ENCODE results near the gene PCDH15. TPM values are rescaled to one million over a fixed set of nuclear protein-coding genes. Genes with fewer than 3 reads are reported as not detected.

The PCDH15 gene
- total RNA-seq, 1 donor from 2014 or later: not detected

DNA sequence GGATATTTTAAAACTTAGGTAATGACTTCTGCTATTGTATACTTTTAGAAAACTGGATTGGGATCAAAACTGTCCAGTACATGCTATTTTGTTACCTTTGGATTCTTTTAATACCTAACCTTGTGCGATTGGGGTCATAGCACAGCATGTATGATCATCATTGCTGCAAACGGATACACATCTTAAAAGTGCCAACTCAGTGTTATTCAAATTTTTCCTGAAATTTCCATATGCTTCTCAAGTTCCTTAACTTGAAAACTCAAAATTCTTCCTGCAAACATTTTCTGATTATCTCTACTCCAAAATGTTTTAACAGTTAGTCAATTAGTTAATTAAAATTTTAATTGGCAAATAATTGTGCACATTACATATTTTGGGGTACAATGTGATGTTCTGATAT, 147.5 kb downstream of the PCDH15 start:
- no peak for DNase-seq (ENCODE audit: low spot score in 2 of 2)
- intact Hi-C loops (cut with DNase I): no loop called here
- TF ChIP-seq, protein P1, sequence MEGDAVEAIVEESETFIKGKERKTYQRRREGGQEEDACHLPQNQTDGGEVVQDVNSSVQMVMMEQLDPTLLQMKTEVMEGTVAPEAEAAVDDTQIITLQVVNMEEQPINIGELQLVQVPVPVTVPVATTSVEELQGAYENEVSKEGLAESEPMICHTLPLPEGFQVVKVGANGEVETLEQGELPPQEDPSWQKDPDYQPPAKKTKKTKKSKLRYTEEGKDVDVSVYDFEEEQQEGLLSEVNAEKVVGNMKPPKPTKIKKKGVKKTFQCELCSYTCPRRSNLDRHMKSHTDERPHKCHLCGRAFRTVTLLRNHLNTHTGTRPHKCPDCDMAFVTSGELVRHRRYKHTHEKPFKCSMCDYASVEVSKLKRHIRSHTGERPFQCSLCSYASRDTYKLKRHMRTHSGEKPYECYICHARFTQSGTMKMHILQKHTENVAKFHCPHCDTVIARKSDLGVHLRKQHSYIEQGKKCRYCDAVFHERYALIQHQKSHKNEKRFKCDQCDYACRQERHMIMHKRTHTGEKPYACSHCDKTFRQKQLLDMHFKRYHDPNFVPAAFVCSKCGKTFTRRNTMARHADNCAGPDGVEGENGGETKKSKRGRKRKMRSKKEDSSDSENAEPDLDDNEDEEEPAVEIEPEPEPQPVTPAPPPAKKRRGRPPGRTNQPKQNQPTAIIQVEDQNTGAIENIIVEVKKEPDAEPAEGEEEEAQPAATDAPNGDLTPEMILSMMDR (IDR thresholded peaks at IDR 0.05): no peak

DNA sequence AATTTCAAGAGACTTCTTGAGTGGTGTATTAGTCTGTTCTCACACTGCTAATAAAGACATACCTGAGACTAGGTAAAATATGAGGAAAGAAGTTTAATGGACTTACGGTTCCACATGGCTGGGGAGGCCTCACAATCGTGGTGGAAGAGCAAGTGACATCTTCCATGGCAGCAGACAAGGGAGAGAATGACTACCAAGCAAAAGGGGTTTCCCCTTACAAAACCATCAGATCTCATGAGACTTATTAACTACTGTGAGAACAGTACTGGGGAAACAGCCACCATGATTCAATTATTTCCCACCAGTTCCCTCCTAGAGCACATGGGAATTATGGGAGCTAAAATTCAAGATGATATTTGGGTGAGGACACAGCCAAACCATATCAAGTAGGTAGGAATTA, 150.5 kb downstream of the PCDH15 start:
- no peaks in the 10 kb centered on the region for H3K27me3 ChIP-seq
- TF ChIP-seq, protein P1 (IDR thresholded peaks at IDR 0.05): no peak
- H3K27ac ChIP-seq: no peak overlapping the region
- no peak overlapping the region for H3K4me3 ChIP-seq
- no peaks in the 10 kb centered on the region for H3K4me1 ChIP-seq
- intact Hi-C loops (cut with DNase I): no loop called here
- H3K36me3 ChIP-seq: no peaks in the 10 kb centered on the region
- no peaks in the 10 kb centered on the region for H3K9me3 ChIP-seq
- DNase-seq (ENCODE audit: low spot score in 2 of 2): no peak

More for the DNA sequence above, 147.5 kb downstream of the PCDH15 start:
- H3K27ac ChIP-seq: no peak overlapping the region
- no peak overlapping the region for H3K4me3 ChIP-seq
- no peaks in the 10 kb centered on the region for H3K27me3 ChIP-seq
- no peaks in the 10 kb centered on the region for H3K36me3 ChIP-seq
- H3K9me3 ChIP-seq: no peaks in the 10 kb centered on the region
- H3K4me1 ChIP-seq: no peaks in the 10 kb centered on the region

DNA sequence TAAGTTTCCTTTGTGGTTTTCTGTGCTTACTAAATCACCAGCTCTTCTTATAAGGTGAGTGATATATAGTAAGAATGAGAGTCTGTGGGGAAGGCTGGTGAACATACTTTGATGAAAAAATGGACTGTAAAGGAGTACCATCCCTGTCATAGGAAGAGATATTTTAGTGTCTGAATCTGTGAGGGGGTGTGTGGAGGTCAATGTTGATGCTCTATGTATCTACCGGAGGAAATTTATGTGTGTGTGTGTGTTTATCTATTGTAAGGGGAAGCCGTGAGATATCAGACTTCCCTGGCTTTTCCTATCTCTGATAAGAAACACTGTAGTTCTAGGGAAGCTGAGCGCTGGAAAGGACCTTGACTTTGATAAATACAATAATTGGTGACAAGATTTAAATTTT, 179.0 kb downstream of the PCDH15 start:
- no peak overlapping the region for H3K4me3 ChIP-seq
- intact Hi-C loops (cut with DNase I): no loop called here

DNA sequence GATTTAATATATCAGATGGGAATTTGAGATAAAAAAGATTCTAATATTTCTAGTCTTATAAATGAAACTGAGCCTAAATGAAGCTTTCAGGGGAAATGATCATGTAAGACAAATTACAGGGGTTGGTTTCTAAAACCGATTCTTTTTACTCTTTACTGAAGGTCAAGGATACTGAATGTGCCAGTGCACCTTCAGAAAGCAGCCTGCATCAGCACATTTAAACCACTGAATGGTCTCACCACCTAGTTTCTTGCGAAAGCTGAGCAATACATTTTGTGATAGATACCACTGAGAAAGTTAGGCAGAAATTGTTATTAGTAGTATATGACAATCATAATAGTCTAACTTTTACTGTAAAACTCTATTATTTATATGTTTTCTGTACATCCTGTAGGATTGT, 180.7 kb downstream of the PCDH15 start:
- DNase-seq (ENCODE audit: low spot score in 2 of 2): no peak
- H3K36me3 ChIP-seq: no peaks in the 10 kb centered on the region
- no peaks in the 10 kb centered on the region for H3K27me3 ChIP-seq
- TF ChIP-seq, protein P1 (IDR thresholded peaks at IDR 0.05): no peak
- intact Hi-C loops (cut with DNase I): no loop called here
- H3K4me1 ChIP-seq: no peaks in the 10 kb centered on the region
- H3K27ac ChIP-seq: no peak overlapping the region
- no peak overlapping the region for H3K4me3 ChIP-seq
- H3K9me3 ChIP-seq: no peaks in the 10 kb centered on the region

More for the DNA sequence above, 179.0 kb downstream of the PCDH15 start:
- Histone ChIP-seq H3K4me1 (no peaks in the 10 kb centered on the region), H3K27ac (no peak overlapping the region), H3K27me3 (no peaks in the 10 kb centered on the region), H3K9me3 (no peaks in the 10 kb centered on the region), H3K36me3 (no peaks in the 10 kb centered on the region)
- no peak for DNase-seq (ENCODE audit: low spot score in 2 of 2)
- TF ChIP-seq, protein P1 (IDR thresholded peaks at IDR 0.05): no peak

DNA sequence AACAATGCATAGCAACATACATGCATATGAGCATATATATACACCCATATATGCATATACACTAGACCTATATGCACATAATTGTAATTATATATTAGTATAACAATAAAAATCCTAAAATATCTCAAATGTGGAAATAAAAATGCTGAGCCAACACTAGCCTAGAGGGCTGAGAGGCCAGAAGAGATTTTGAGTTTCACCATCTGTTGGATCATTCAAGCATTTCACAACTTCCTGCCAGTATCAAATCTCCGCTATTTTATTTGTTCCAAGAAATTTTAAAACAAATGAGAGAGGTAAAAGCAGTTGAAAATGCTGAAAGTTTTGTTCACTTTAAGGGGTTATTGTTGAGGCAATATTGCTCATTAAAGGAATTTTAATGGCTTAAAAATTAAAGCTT, 187.0 kb downstream of the PCDH15 start:
- intact Hi-C loops (cut with DNase I): no loop called here
- Histone ChIP-seq H3K27me3 (no peaks in the 10 kb centered on the region), H3K27ac (no peak overlapping the region), H3K36me3 (no peaks in the 10 kb centered on the region), H3K9me3 (no peaks in the 10 kb centered on the region), H3K4me3 (no peak overlapping the region), H3K4me1 (no peaks in the 10 kb centered on the region)
- no peak for DNase-seq (ENCODE audit: low spot score in 2 of 2)
- TF ChIP-seq, protein P1 (IDR thresholded peaks at IDR 0.05): no peak

DNA sequence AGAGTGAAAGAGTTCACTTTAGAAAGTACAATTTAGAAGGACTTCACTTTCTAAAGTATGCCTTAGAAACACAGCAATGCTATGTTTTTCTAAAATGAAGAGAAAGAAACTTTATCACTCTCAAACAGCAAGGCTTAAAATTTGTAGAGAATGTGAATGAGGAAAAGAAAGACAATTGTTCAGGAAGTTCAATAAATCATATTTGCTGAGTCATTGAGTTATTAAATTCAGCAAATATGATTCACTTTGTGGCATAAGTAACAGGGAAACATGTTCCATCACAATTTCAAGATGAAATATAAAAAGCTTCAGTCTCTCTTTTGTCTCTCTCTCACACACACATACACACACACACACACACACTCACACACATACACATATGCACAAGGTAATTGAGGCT, 187.9 kb downstream of the PCDH15 start:
- DNase-seq (ENCODE audit: low spot score in 2 of 2): no peak
- H3K36me3 ChIP-seq: no peaks in the 10 kb centered on the region
- no peaks in the 10 kb centered on the region for H3K27me3 ChIP-seq
- no peaks in the 10 kb centered on the region for H3K4me1 ChIP-seq
- TF ChIP-seq, protein P1 (IDR thresholded peaks at IDR 0.05): no peak
- no peak overlapping the region for H3K4me3 ChIP-seq
- H3K27ac ChIP-seq: no peak overlapping the region
- intact Hi-C loops (cut with DNase I): no loop called here
- no peaks in the 10 kb centered on the region for H3K9me3 ChIP-seq
